Lower lobe of right lung (tissue), 2 donors: ENCODE data around the gene DCAF8. TPM values are rescaled to one million over a fixed set of nuclear protein-coding genes. Genes with fewer than 3 reads are reported as not detected.

ENCODE experiments used
- ATAC-seq, 2 donors: fragments of 200-7000 bp; cut with Tn5 transposase; one replicate each; pipeline ENCODE4 v1.9.1; 2020 to 2022; ENCODE audit warnings: mild to moderate bottlenecking in 2 of 2, moderate library complexity in 2 of 2
- DNase-seq: peaks from one replicate; pipeline ENCODE4 v3.0.0-alpha.2; 2020
- H3K27ac ChIP-seq: fragments of 200-600 bp; one replicate; pipeline ENCODE4 v1.8.0; 2022
- H3K27me3 ChIP-seq: fragments of 200-600 bp; one replicate; pipeline ENCODE4 v1.8.0; 2022; ENCODE audit warnings: low read depth
- H3K36me3 ChIP-seq: fragments of 200-600 bp; one replicate; pipeline ENCODE4 v1.8.0; 2022; ENCODE audit warnings: mild to moderate bottlenecking
- H3K4me1 ChIP-seq: fragments of 200-600 bp; one replicate; pipeline ENCODE4 v1.8.0; 2022
- H3K4me3 ChIP-seq: fragments of 200-600 bp; one replicate; pipeline ENCODE4 v1.8.0; 2022; ENCODE audit warnings: mild to moderate bottlenecking
- H3K9me3 ChIP-seq: fragments of 200-600 bp; one replicate; pipeline ENCODE4 v1.8.0; 2022
- CTCF ChIP-seq: fragments of 200-600 bp; IDR thresholded peaks from one replicate; pipeline ENCODE4 v1.8.0; 2022; ENCODE audit warnings: antibody characterized with exemption, mild to moderate bottlenecking
- intact Hi-C: fragments of 100-400 bp; cut with DNase I; formaldehyde crosslinking; loops from one replicate; pipeline ENCODE4 v1.11.0; 2022
- total RNA-seq: library from RNA; stranded (reverse); fragmentation: NEBNext Ultra II Directional; extraction: Animal tissue kit (Norgen Biotek cat#: 25700); gene quantifications from one replicate; pipeline ENCODE4 v1.2.1, GENCODE V29; 2021
- donor health status: DM: no; HTN: yes; CAD: no; lungs with severe emphysema.

Gene DCAF8
- total RNA-seq, 1 donor from 2014 or later = 114 TPM

- intact Hi-C loops = no loop called here
Measured at GRCh38 chr1:160196143-160196542, 66.2 kb downstream of the DCAF8 start.

GRCh38 chr1:160194737-160195059 lies 67.7 kb downstream of the DCAF8 start:
- H3K9me3 ChIP-seq = no peaks in the 10 kb centered on the region
- no peak overlapping the region for H3K27ac ChIP-seq
- no peak for TF ChIP-seq CTCF
- no peaks in the 10 kb centered on the region for H3K36me3 ChIP-seq
- H3K4me1 ChIP-seq = peaks cover 9% of the 10 kb centered on the region
- H3K4me3 ChIP-seq = no peak overlapping the region
- no peaks in the 10 kb centered on the region for H3K27me3 ChIP-seq
- ATAC-seq = no peak
- intact Hi-C loops = no loop called here
- DNase-seq = no peak

More at GRCh38 chr1:160196143-160196542, 66.2 kb downstream of the DCAF8 start:
- no peaks in the 10 kb centered on the region for H3K9me3 ChIP-seq
- no peak overlapping the region for H3K27ac ChIP-seq
- no peak overlapping the region for H3K4me3 ChIP-seq
- H3K36me3 ChIP-seq = no peaks in the 10 kb centered on the region
- no peak for ATAC-seq
- peaks cover 9% of the 10 kb centered on the region for H3K4me1 ChIP-seq
- no peak for DNase-seq
- TF ChIP-seq CTCF = no peak
- H3K27me3 ChIP-seq = no peaks in the 10 kb centered on the region

GRCh38 chr1:160193832-160194736 lies 68.3 kb downstream of the DCAF8 start:
- ATAC-seq = peak in 1 of 2 donors; percentile 7
- intact Hi-C loops = no loop called here
- no peak overlapping the region for H3K4me3 ChIP-seq

GRCh38 chr1:160193091-160193819 lies 69.1 kb downstream of the DCAF8 start:
- H3K36me3 ChIP-seq = no peaks in the 10 kb centered on the region
- H3K9me3 ChIP-seq = no peaks in the 10 kb centered on the region
- intact Hi-C loops = no loop called here
- peak; percentile 94 for ATAC-seq
- TF ChIP-seq CTCF = peak; percentile 94
- no peak overlapping the region for H3K4me3 ChIP-seq
- H3K4me1 ChIP-seq = peaks cover 9% of the 10 kb centered on the region
- DNase-seq = peak; percentile 85
- H3K27ac ChIP-seq = no peak overlapping the region
- no peaks in the 10 kb centered on the region for H3K27me3 ChIP-seq

More at GRCh38 chr1:160193832-160194736, 68.3 kb downstream of the DCAF8 start:
- H3K36me3 ChIP-seq = no peaks in the 10 kb centered on the region
- TF ChIP-seq CTCF = no peak
- peaks cover 9% of the 10 kb centered on the region for H3K4me1 ChIP-seq
- no peaks in the 10 kb centered on the region for H3K9me3 ChIP-seq
- no peak for DNase-seq
- H3K27me3 ChIP-seq = no peaks in the 10 kb centered on the region
- no peak overlapping the region for H3K27ac ChIP-seq

- ATAC-seq = no peak
Measured at GRCh38 chr1:160192234-160192633, 70.1 kb downstream of the DCAF8 start.

More at GRCh38 chr1:160192234-160192633, 70.1 kb downstream of the DCAF8 start:
- Histone ChIP-seq H3K36me3 (no peaks in the 10 kb centered on the region), H3K4me1 (peaks cover 9% of the 10 kb centered on the region), H3K4me3 (no peak overlapping the region), H3K27me3 (no peaks in the 10 kb centered on the region), H3K9me3 (no peaks in the 10 kb centered on the region), H3K27ac (no peak overlapping the region)
- TF ChIP-seq CTCF = no peak
- intact Hi-C loops = no loop called here
- DNase-seq = no peak
